IMR-90 (cell line): Measurements from ENCODE around the gene SPSB4.

Source experiments
- POLR2A ChIP-seq: IDR thresholded peaks from 2 replicates; pipeline ENCODE4 v1.6.1; 2012; ENCODE audit warnings: mild to moderate bottlenecking, low read depth, low read length
- TF ChIP-seq, protein P1 (sequence below): conservative IDR thresholded peaks from 2 replicates; pipeline ENCODE4 v1.5.1; 2012; ENCODE audit warnings: mild to moderate bottlenecking, low read depth, low read length, improper control_type of control experiment

DNA sequence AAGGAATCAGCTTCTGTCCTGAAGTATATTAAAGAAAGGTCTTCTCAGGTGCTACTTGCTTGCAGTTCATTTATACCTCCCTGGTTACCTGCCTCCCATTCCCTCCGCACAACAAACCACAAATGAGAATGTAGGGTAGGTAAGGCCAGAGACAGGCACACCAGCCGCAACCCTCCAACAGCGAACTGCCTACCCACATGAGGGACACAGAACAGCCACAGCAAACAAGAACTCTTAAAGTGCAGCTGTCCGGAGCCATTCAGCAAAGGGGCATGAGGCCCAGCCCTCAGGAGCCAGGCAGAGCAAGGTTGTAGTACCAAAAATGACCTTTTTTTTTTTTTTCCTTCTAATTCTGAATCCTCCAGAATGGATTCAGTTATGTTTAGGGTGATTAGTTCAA lies 52.4 kb downstream of the SPSB4 start:
- TF ChIP-seq, protein P1, sequence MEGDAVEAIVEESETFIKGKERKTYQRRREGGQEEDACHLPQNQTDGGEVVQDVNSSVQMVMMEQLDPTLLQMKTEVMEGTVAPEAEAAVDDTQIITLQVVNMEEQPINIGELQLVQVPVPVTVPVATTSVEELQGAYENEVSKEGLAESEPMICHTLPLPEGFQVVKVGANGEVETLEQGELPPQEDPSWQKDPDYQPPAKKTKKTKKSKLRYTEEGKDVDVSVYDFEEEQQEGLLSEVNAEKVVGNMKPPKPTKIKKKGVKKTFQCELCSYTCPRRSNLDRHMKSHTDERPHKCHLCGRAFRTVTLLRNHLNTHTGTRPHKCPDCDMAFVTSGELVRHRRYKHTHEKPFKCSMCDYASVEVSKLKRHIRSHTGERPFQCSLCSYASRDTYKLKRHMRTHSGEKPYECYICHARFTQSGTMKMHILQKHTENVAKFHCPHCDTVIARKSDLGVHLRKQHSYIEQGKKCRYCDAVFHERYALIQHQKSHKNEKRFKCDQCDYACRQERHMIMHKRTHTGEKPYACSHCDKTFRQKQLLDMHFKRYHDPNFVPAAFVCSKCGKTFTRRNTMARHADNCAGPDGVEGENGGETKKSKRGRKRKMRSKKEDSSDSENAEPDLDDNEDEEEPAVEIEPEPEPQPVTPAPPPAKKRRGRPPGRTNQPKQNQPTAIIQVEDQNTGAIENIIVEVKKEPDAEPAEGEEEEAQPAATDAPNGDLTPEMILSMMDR, result no peak
- no peak for TF ChIP-seq POLR2A
